NT2/D1 (cell line): ENCODE results near the gene SECTM1.

Experiments used
- SUZ12 ChIP-seq: IDR thresholded peaks from 2 replicates; pipeline ENCODE4 v1.6.1; 2011; ENCODE audit not compliant: insufficient read length, insufficient read depth; ENCODE audit errors: extremely low read depth
- ZNF274 ChIP-seq: IDR thresholded peaks from 2 replicates; pipeline ENCODE4 v1.6.1; 2011; ENCODE audit warnings: mild to moderate bottlenecking, low read depth, low read length

GRCh38 chr17:82367724-82368524 lies 34.4 kb upstream of the SECTM1 start:
- TF ChIP-seq ZNF274 (no peak), SUZ12 (no peak)
